KMS-11 (cell line): ENCODE results near the gene EYA3.
A peak's percentile ranks its signal among the peaks of the same experiment; 100 is the strongest.

Experiments used
- H2AFZ ChIP-seq: fragments of 200-600 bp; sonication (generic); 2 replicates; pipeline ENCODE4 v1.6.1; 2016; ENCODE audit warnings: antibody characterized with exemption, mixed run types, low read depth
- H3K27ac ChIP-seq: fragments of 200-600 bp; sonication (generic); 2 replicates; pipeline ENCODE4 v1.6.1; 2016; ENCODE audit warnings: mild to moderate bottlenecking, mixed run types
- H3K27me3 ChIP-seq: fragments of 200-600 bp; sonication (generic); 2 replicates; pipeline ENCODE4 v1.6.1; 2017; ENCODE audit warnings: mild to moderate bottlenecking, low read depth, mixed run types, moderate library complexity; ENCODE audit not compliant: insufficient read depth
- H3K36me3 ChIP-seq: fragments of 200-600 bp; sonication (generic); 2 replicates; pipeline ENCODE4 v1.6.1; 2017; ENCODE audit warnings: mild to moderate bottlenecking, mixed run types; ENCODE audit not compliant: insufficient read depth
- H3K4me1 ChIP-seq: fragments of 200-600 bp; sonication (generic); 2 replicates; pipeline ENCODE4 v1.6.1; 2016; ENCODE audit warnings: mild to moderate bottlenecking, low read depth, mixed run types; ENCODE audit not compliant: poor library complexity, severe bottlenecking
- H3K4me2 ChIP-seq: fragments of 200-600 bp; sonication (generic); 2 replicates; pipeline ENCODE4 v1.7.0; 2016; ENCODE audit warnings: mild to moderate bottlenecking, mixed run types
- H3K4me3 ChIP-seq: fragments of 200-600 bp; sonication (generic); IDR thresholded peaks from 2 replicates; pipeline ENCODE4 v1.6.1; 2017; ENCODE audit warnings: low read depth, low read length, mixed read lengths; ENCODE audit not compliant: insufficient read depth
- H3K79me2 ChIP-seq: fragments of 200-600 bp; sonication (generic); 2 replicates; pipeline ENCODE4 v1.6.1; 2016; ENCODE audit warnings: low read depth, mixed run types; ENCODE audit not compliant: insufficient read depth
- H3K9ac ChIP-seq: fragments of 200-600 bp; sonication (generic); 2 replicates; pipeline ENCODE4 v1.6.1; 2016; ENCODE audit warnings: mild to moderate bottlenecking, mixed run types
- H4K20me1 ChIP-seq: fragments of 200-600 bp; sonication (generic); 2 replicates; pipeline ENCODE4 v1.6.1; 2016; ENCODE audit warnings: mild to moderate bottlenecking, mixed run types; ENCODE audit not compliant: insufficient read depth
- CTCF ChIP-seq: fragments of 200-600 bp; sonication (generic); conservative IDR thresholded peaks from 2 replicates; pipeline ENCODE4 v1.6.1; 2017; ENCODE audit warnings: low read depth, mild to moderate bottlenecking, antibody characterized with exemption, low read length, moderate library complexity, mixed read lengths

The EYA3 gene

GRCh38 chr1:28035420-28035819 is 53.0 kb downstream of the EYA3 start:
- no peak for TF ChIP-seq CTCF
- H2AFZ ChIP-seq = no peak overlapping the region
- no peaks in the 10 kb centered on the region for H3K27me3 ChIP-seq
- H3K4me2 ChIP-seq = no peak overlapping the region
- no peak overlapping the region for H3K27ac ChIP-seq
- H3K9ac ChIP-seq = no peak overlapping the region
- H3K4me3 ChIP-seq = no peak overlapping the region
- no peaks in the 10 kb centered on the region for H3K36me3 ChIP-seq
- peaks cover 3% of the 10 kb centered on the region for H3K4me1 ChIP-seq
- no peaks in the 10 kb centered on the region for H4K20me1 ChIP-seq
- H3K79me2 ChIP-seq = no peaks in the 10 kb centered on the region

GRCh38 chr1:28032281-28032680 is 56.1 kb downstream of the EYA3 start:
- Histone ChIP-seq H3K4me1 (peaks cover 31% of the 10 kb centered on the region), H3K27ac (no peak overlapping the region), H3K4me2 (no peak overlapping the region), H2AFZ (no peak overlapping the region), H4K20me1 (peaks cover under 1% of the 10 kb centered on the region; the same call in 1 of the 2 replicates), H3K27me3 (no peaks in the 10 kb centered on the region), H3K9ac (no peak overlapping the region), H3K4me3 (no peak overlapping the region), H3K36me3 (peaks cover 5% of the 10 kb centered on the region; the same call in 1 of the 2 replicates), H3K79me2 (no peaks in the 10 kb centered on the region)
- no peak for TF ChIP-seq CTCF

GRCh38 chr1:28031173-28031572 is 57.2 kb downstream of the EYA3 start:
- H3K4me3 ChIP-seq = no peak overlapping the region
- no peaks in the 10 kb centered on the region for H3K79me2 ChIP-seq
- H3K4me2 ChIP-seq = no peak overlapping the region
- no peak overlapping the region for H3K9ac ChIP-seq
- no peak for TF ChIP-seq CTCF
- no peak overlapping the region for H2AFZ ChIP-seq
- H3K27me3 ChIP-seq = no peaks in the 10 kb centered on the region
- H3K27ac ChIP-seq = no peak overlapping the region
- peaks cover 43% of the 10 kb centered on the region for H3K4me1 ChIP-seq
- peaks cover 7% of the 10 kb centered on the region; the same call in 1 of the 2 replicates for H4K20me1 ChIP-seq
- H3K36me3 ChIP-seq = peaks cover 5% of the 10 kb centered on the region; the same call in 1 of the 2 replicates

GRCh38 chr1:28028873-28029654 is 59.3 kb downstream of the EYA3 start:
- H3K4me2 ChIP-seq = peak overlapping the region; percentile 10; the same call in 1 of the 2 replicates

More at GRCh38 chr1:28028873-28029654, 59.3 kb downstream of the EYA3 start:
- TF ChIP-seq CTCF = no peak
- Histone ChIP-seq H3K79me2 (no peaks in the 10 kb centered on the region), H3K9ac (no peak overlapping the region), H3K36me3 (peaks cover 5% of the 10 kb centered on the region; the same call in 1 of the 2 replicates), H3K27ac (no peak overlapping the region), H3K27me3 (no peaks in the 10 kb centered on the region), H3K4me3 (no peak overlapping the region), H3K4me1 (peaks cover 43% of the 10 kb centered on the region), H4K20me1 (peaks cover 7% of the 10 kb centered on the region; the same call in 1 of the 2 replicates), H2AFZ (no peak overlapping the region)
